DND-41 (cell line): ENCODE results near the gene ARL2.
A peak's percentile ranks its signal among the peaks of the same experiment; 100 is the strongest.

Experiments used
- ATAC-seq: fragments of 200-7000 bp; cut with Tn5 transposase; 3 replicates; pipeline ENCODE4 v1.9.1; 2021; ENCODE audit warnings: low read depth; ENCODE audit not compliant: insufficient read depth
- DNase-seq: peaks from one replicate; pipeline ENCODE4 v3.0.0-alpha.2; 2020
- H2AFZ ChIP-seq: 2 replicates; pipeline ENCODE4 v1.6.0; 2012; ENCODE audit warnings: low read depth, low read length
- H3K27ac ChIP-seq: 2 replicates; pipeline ENCODE4 v1.5.1; 2012; ENCODE audit warnings: low read length, inconsistent platforms
- H3K27me3 ChIP-seq: fragments of 200-600 bp; sonication (generic); 2 replicates; pipeline ENCODE4 v1.6.0; 2012; ENCODE audit warnings: low read length, mild to moderate bottlenecking, inconsistent platforms; ENCODE audit not compliant: insufficient read depth, poor library complexity
- H3K36me3 ChIP-seq: 2 replicates; pipeline ENCODE4 v1.5.1; 2012; ENCODE audit warnings: low read length, inconsistent platforms; ENCODE audit not compliant: insufficient read depth
- H3K4me1 ChIP-seq: 2 replicates; pipeline ENCODE4 v1.5.1; 2012; ENCODE audit warnings: mild to moderate bottlenecking, low read length; ENCODE audit not compliant: insufficient read depth
- H3K4me2 ChIP-seq: 2 replicates; pipeline ENCODE4 v1.6.0; 2012; ENCODE audit warnings: mild to moderate bottlenecking, moderate library complexity, low read length, inconsistent platforms; ENCODE audit not compliant: insufficient read depth
- H3K4me3 ChIP-seq, 2 experiments: fragments of 200-600 bp in 1 of 2; shearing (Covaris generic) in 1 of 2; 2 replicates each; pipeline ENCODE4 v1.5.1; 2012 to 2016; ENCODE audit warnings: inconsistent platforms in 2 of 2, low read length in 2 of 2, mild to moderate bottlenecking in 2 of 2, low read depth in 1 of 2, moderate library complexity in 1 of 2
- H3K79me2 ChIP-seq: 2 replicates; pipeline ENCODE4 v1.6.0; 2012; ENCODE audit warnings: low read length, inconsistent platforms; ENCODE audit not compliant: insufficient read depth
- H3K9ac ChIP-seq: 2 replicates; pipeline ENCODE4 v1.6.0; 2012; ENCODE audit warnings: low read depth, mild to moderate bottlenecking, inconsistent platforms, low read length, moderate library complexity
- H3K9me3 ChIP-seq: 2 replicates; pipeline ENCODE4 v1.5.1; 2012; ENCODE audit warnings: low read length, moderate library complexity, mild to moderate bottlenecking, inconsistent platforms; ENCODE audit not compliant: insufficient read depth, severe bottlenecking
- H4K20me1 ChIP-seq: 2 replicates; pipeline ENCODE4 v1.6.0; 2012; ENCODE audit warnings: low read length; ENCODE audit not compliant: insufficient read depth
- EZH2 ChIP-seq: IDR thresholded peaks from 3 replicates; pipeline ENCODE4 v1.6.1; 2012; ENCODE audit warnings: borderline replicate concordance, low read depth, mild to moderate bottlenecking, moderate library complexity, low read length, inconsistent platforms; ENCODE audit not compliant: severe bottlenecking
- TF ChIP-seq, protein P1 (sequence below): IDR thresholded peaks from 2 replicates; pipeline ENCODE4 v1.5.1; 2012; ENCODE audit warnings: borderline replicate concordance, low read length, moderate library complexity, mild to moderate bottlenecking; ENCODE audit not compliant: poor library complexity, severe bottlenecking; ENCODE audit errors: extremely low read depth

Gene ARL2

DNA sequence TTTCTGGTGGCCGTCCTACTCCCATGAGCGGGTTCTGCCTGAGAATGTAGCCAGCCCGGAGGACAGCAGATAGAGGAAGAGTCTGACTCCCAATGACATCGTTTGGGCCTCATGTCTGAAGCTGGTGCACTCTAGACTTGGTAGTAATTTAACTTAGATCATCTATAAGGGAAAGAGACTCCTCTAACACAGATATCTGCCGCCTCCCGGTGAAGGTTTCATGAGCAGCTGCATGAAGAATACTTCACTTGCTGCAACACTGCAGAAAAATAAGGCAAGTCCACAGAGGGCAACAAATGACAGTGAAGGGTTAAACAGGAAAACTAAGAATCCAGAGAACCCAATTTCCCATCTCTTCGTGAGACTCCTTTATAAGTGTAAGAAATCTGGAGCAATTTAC lies 5.9 kb upstream of the ARL2 start:
- H3K4me3 ChIP-seq: no peak overlapping the region
- H3K27ac ChIP-seq: no peak overlapping the region
- H3K27me3 ChIP-seq: no peaks in the 10 kb centered on the region
- no peak overlapping the region for H3K9ac ChIP-seq
- peaks cover 4% of the 10 kb centered on the region for H3K4me1 ChIP-seq
- no peak for ATAC-seq
- no peaks in the 10 kb centered on the region for H3K9me3 ChIP-seq
- no peak for TF ChIP-seq EZH2
- TF ChIP-seq, protein P1, sequence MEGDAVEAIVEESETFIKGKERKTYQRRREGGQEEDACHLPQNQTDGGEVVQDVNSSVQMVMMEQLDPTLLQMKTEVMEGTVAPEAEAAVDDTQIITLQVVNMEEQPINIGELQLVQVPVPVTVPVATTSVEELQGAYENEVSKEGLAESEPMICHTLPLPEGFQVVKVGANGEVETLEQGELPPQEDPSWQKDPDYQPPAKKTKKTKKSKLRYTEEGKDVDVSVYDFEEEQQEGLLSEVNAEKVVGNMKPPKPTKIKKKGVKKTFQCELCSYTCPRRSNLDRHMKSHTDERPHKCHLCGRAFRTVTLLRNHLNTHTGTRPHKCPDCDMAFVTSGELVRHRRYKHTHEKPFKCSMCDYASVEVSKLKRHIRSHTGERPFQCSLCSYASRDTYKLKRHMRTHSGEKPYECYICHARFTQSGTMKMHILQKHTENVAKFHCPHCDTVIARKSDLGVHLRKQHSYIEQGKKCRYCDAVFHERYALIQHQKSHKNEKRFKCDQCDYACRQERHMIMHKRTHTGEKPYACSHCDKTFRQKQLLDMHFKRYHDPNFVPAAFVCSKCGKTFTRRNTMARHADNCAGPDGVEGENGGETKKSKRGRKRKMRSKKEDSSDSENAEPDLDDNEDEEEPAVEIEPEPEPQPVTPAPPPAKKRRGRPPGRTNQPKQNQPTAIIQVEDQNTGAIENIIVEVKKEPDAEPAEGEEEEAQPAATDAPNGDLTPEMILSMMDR: no peak
- no peak overlapping the region for H3K4me2 ChIP-seq
- H3K36me3 ChIP-seq: no peaks in the 10 kb centered on the region
- 0 out of 2 replicates have a peak overlapping the region, but pooled peaks have one; percentile 17 for H2AFZ ChIP-seq
- H4K20me1 ChIP-seq: no peaks in the 10 kb centered on the region
- H3K79me2 ChIP-seq: no peaks in the 10 kb centered on the region
- no peak for DNase-seq

DNA sequence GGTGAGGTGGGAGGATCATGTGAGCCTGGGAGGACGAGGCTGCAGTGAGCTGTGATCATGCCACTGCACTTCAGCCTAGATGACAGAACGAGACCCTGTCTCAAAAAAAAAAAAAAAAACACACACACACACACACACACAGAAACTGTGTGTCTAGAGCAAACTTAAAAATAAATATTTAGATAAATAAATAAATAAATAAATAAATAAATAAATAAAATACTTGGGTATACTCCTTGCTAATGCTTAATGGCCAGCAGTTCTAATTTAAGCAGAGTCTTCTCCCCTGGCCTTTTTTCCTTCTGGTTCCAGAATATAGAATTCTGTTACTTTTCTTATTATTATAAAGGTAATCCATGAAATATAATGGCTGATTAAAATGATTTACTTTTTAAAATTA lies 5.1 kb upstream of the ARL2 start:
- no peak overlapping the region for H3K4me3 ChIP-seq
- no peak overlapping the region for H3K9ac ChIP-seq
- H3K36me3 ChIP-seq: no peaks in the 10 kb centered on the region
- no peaks in the 10 kb centered on the region for H3K27me3 ChIP-seq
- no peaks in the 10 kb centered on the region for H4K20me1 ChIP-seq
- H3K4me1 ChIP-seq: peaks cover 8% of the 10 kb centered on the region
- no peak overlapping the region for H2AFZ ChIP-seq
- H3K9me3 ChIP-seq: no peaks in the 10 kb centered on the region
- DNase-seq (no peak), ATAC-seq (no peak)
- TF ChIP-seq EZH2: no peak
- TF ChIP-seq, protein P1: no peak
- no peak overlapping the region for H3K27ac ChIP-seq
- no peak overlapping the region for H3K4me2 ChIP-seq
- H3K79me2 ChIP-seq: no peaks in the 10 kb centered on the region

DNA sequence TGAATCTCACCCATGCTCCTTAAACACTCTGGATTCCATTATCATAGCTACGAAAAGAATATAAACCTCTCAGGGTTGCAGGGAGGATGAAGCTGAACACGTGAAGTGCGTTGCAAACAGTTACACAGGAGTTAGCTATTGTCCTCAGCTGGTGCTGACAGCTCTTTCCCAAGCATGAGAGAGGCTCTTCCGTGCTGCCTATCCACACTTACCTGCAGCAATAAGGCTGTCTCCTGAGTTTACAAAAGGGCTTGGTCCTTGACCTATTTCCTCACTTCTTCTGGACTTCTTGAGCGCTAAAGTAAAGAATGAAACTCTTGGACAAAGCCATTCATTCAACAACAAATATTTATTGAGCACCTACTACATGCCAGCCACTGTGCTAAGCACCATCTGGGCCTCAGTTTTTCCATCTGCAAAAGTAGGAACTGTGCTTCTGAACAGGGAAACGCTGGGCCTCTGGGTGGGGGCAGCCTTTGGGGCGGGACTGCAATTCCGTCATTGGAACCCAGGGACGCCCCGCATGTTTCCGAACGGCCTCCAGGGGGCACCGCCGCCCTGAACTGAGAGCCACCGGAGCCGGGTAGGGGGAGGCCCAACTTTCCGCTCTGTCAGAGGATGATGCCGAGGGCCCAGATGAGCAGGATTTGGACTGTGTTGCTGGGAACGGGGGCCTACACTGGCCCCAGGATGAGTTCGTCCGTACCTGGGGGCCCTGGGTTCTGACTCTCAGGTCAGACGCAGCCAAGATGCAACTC lies 651 bp upstream of the ARL2 start:
- H2AFZ ChIP-seq: peak overlapping the region; percentile 93

More for the DNA sequence above, 651 bp upstream of the ARL2 start:
- peaks cover 36% of the 10 kb centered on the region for H3K79me2 ChIP-seq
- no peak for TF ChIP-seq EZH2
- TF ChIP-seq, protein P1: peak; percentile 74
- H3K27me3 ChIP-seq: no peaks in the 10 kb centered on the region
- no peaks in the 10 kb centered on the region for H3K9me3 ChIP-seq
- peaks cover 10% of the 10 kb centered on the region for H4K20me1 ChIP-seq
- peak overlapping the region; percentile 98 for H3K27ac ChIP-seq
- peaks cover 31% of the 10 kb centered on the region for H3K4me1 ChIP-seq
- H3K4me2 ChIP-seq: peak overlapping the region; percentile 81
- ATAC-seq (peak; percentile 86), DNase-seq (peak; percentile 95)
- peaks cover 19% of the 10 kb centered on the region for H3K36me3 ChIP-seq
- H3K9ac ChIP-seq: peak overlapping the region; percentile 92
- peak overlapping the region; percentile 77 to 85; a peak in 3 of 4 replicates for H3K4me3 ChIP-seq
